ENCODE data around the gene YAP1.

YAP1 gene

DNA sequence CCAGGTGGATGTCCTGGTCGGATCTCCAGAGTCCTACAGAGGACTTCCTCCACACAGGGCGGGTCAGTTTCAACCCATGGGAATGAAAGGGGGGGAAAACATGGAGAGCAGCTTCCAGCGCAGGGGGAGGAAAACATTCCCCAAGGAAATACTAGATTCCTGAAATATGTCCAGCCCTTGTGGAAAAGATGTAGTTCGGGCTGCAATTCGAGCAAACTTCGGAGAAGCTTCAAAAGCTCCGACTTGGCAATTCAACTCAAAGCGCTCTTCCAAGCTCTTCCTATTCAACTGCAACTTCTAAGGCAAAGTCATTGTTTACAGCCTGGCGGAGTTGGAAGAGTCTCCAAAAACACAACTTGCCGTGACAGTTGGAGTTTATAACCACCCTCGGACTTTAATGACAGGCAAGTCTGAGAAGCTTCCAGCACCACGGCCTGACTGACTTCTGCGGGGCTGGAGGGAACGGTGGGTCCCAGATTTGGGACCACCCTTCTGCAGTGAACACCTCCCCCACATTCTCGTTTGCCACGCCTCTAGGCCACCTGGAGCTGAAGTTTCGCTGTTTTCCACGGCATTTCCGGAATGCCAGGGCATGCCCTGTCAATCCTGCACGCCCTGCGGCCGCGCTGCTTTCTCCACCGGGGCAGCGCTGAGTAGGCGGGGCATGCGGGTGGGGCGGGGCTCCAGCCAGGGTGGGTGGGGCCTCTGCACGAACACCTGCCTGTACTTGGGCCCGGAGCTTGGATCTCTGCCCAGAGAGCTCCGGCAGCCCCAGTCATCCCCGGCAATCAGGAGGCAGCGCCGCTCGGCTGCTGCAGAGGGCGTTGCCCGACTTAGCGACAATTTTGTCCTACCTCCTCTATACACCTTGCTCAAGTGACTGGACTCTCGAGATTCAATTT lies 158.1 kb downstream of the YAP1 start:
- no peak overlapping the region for H3K27ac ChIP-seq
- no peak for TF ChIP-seq ZFX (IDR thresholded peaks at IDR 0.05)
- TF ChIP-seq, protein P1, sequence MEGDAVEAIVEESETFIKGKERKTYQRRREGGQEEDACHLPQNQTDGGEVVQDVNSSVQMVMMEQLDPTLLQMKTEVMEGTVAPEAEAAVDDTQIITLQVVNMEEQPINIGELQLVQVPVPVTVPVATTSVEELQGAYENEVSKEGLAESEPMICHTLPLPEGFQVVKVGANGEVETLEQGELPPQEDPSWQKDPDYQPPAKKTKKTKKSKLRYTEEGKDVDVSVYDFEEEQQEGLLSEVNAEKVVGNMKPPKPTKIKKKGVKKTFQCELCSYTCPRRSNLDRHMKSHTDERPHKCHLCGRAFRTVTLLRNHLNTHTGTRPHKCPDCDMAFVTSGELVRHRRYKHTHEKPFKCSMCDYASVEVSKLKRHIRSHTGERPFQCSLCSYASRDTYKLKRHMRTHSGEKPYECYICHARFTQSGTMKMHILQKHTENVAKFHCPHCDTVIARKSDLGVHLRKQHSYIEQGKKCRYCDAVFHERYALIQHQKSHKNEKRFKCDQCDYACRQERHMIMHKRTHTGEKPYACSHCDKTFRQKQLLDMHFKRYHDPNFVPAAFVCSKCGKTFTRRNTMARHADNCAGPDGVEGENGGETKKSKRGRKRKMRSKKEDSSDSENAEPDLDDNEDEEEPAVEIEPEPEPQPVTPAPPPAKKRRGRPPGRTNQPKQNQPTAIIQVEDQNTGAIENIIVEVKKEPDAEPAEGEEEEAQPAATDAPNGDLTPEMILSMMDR (conservative IDR thresholded peaks at IDR 0.05): no peak

DNA sequence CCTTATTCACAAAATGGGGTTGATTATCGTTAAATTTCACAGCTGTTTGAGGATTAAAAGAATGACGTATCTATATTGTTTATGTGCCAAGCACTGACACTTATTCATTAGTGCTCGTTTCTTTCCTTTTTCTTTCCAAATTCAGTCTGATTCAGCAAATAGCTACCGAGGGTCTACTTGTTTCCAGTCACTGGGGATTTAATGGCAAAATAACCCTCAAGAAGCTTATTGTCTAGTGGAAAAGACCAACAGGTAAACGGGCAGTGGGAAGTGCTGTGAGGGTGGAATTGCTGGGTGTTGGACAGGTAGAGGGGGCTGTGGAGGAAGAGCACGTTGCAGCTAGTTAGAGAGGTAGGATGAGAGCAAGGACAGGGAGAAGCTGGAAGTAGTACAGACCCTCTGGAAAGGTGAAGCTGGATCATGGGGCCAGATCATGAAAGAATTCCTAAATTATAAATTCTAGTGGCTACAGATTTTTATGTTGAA lies 158.8 kb downstream of the YAP1 start:
- TF ChIP-seq, protein P1 (conservative IDR thresholded peaks at IDR 0.05): no peak; the same call in 1 of the 2 replicates
- no peak for TF ChIP-seq ZFX (IDR thresholded peaks at IDR 0.05)
- no peak overlapping the region for H3K27ac ChIP-seq

DNA sequence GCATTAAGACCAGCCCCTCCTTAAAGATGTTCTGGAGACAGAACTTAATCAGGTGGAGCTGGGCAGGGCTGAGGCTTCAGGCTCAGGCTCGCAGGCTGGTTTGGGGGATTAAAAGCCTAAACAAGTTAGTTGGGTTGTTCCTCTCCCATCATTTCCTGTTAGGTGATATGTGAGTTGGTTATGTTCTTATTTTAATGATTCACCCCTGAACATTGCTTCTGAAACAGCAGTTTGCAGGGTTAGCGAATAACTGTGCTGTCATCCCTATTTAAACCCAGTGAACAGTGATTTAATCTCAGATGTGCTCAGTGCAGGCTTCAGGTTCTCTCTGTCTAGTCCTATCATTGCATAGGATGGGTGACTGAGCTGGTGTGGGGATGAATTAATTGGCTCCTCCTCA lies 159.7 kb downstream of the YAP1 start:
- TF ChIP-seq ZFX (IDR thresholded peaks at IDR 0.05): no peak
- TF ChIP-seq, protein P1 (conservative IDR thresholded peaks at IDR 0.05): no peak
- H3K27ac ChIP-seq: no peak overlapping the region

DNA sequence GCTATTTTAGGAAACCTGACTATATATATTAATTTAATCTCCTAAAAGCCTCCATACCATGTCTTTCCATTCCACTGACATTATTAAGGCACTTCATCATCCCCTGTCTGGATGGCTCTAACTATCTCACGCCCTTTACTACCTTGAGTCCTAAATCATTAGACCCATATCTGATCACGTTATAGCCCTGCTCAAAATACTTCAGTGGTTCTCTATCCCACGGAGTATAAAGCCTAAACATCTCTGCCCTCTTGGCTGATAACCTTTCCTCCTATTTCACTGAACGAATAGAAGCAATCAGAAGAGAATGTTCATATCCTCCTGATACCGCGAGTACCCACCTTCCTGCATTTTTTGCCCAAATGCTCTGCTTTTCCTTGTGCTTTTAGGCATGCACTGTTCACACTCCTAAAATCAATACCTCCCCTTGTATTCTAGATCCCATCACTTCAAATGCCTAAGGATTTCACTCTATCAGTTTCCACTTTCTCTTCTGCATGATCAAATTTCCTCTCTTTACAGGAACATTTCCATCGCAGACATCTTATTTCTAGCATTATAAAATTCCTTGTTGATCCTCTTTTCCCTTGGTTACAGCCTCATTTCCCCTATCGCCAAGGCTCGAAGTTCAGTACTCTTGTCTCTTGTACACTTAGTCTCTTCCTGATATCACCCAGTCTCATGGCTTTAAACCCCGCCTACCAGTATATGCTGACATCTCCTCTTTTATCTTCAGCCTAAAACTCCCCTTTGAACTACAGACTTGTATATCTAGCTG lies 162.0 kb downstream of the YAP1 start:
- H3K27ac ChIP-seq: no peak overlapping the region
- no peak for TF ChIP-seq ZFX (IDR thresholded peaks at IDR 0.05)
- TF ChIP-seq, protein P1 (conservative IDR thresholded peaks at IDR 0.05): no peak

DNA sequence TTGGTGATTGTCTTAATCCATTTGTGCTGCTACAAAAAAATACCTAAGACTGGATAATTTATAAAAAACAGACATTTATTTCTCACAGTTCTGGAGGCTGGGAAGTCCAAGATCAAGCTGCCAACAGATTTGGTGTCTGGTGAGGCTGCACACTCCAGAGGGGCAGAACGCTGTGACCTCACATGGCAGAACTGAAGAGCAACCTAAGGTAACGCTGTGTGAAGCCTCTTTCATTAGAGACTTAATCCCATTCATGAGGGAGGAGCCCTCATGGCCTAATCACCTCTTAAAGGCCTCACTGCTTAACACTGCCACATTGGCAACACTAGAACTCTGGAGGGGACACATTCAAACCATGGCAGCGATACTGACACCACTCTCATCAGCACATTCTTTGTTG lies 164.4 kb downstream of the YAP1 start:
- TF ChIP-seq, protein P1 (conservative IDR thresholded peaks at IDR 0.05): no peak
- TF ChIP-seq ZFX (IDR thresholded peaks at IDR 0.05): no peak
- no peak overlapping the region for H3K27ac ChIP-seq

DNA sequence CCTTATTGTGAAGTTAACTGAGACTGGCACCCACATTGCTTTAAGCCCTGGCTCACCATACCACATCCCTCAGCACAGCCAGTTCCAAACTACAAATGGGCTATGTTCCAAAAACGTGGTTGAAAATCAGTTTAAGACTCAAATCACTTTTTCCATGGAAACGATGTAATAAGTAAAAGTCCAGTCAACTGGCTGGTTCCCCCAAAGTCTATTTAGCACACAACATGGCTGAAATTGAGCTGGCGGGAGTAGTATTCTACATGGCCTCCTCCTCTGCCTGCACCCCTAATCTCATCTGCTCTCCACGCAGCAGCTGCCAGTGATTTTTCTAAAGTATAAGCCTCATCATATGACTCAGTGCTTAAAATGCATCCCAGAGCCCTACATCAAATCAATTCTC lies 166.1 kb downstream of the YAP1 start:
- TF ChIP-seq, protein P1 (conservative IDR thresholded peaks at IDR 0.05): no peak
- no peak for TF ChIP-seq ZFX (IDR thresholded peaks at IDR 0.05)
- no peak overlapping the region for H3K27ac ChIP-seq

DNA sequence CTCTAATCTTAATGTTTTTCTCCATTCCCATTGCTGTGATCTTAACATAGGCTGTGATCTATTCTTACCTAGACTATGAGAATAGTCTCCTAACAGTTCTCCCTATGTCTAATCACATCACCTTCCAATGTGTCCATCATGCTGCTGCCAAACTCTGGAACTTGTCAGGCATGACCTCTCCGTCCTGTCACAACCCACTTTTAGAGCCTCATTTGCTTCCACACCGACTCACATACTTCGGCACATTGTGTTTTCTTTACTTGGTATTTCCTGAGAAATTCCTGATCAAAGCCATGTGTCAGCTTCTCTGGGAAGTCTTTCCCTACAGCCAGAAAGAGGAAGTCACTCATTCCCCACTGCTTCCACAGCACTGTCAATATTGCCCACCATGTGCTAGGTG lies 166.5 kb downstream of the YAP1 start:
- TF ChIP-seq, protein P1 (conservative IDR thresholded peaks at IDR 0.05): no peak
- no peak for TF ChIP-seq ZFX (IDR thresholded peaks at IDR 0.05)
- no peak overlapping the region for H3K27ac ChIP-seq

Data from C4-2B (cell line).